ENCODE results near the gene DDC.

GRCh38 chr7:50539725-50540124 lies 25.5 kb downstream of the DDC start:
- TF ChIP-seq CTCF (optimal IDR thresholded peaks at IDR 0.05 in 1 of 3, IDR thresholded peaks at IDR 0.05 in 1 of 3, conservative IDR thresholded peaks at IDR 0.05 in 1 of 3; ENCODE audit: extremely low read depth in 1 of 3, insufficient read depth in 2 of 3, low read length in 3 of 3) (no peak), EZH2 (IDR thresholded peaks at IDR 0.05; ENCODE audit: low read length) (no peak)

Measured in keratinocyte (primary cell).